B cell (primary cell): ENCODE data around the gene KIF1A. TPM values are rescaled to one million over a fixed set of nuclear protein-coding genes. Genes with fewer than 3 reads are reported as not detected.

ENCODE experiments used
- ATAC-seq: fragments of 200-7000 bp; cut with Tn5 transposase; one replicate; pipeline ENCODE4 v1.10.0; 2021; ENCODE audit warnings: low read depth, mild to moderate bottlenecking, moderate number of reproducible peaks, moderate library complexity
- CTCF ChIA-PET: fragments of 350-600 bp; sonication (Branson Sonifier 250); formaldehyde crosslinking; loops from one replicate; lab custom pipeline; 2021; ENCODE audit warnings: antibody characterized with exemption, inconsistent platforms; lab: Charles Lee
- POLR2A ChIA-PET: fragments of 350-600 bp; sonication (Branson Sonifier 250); formaldehyde crosslinking; loops from one replicate; lab custom pipeline; 2021; ENCODE audit warnings: antibody characterized with exemption; lab: Charles Lee
- DNase-seq: peaks from one replicate; pipeline ENCODE4 v3.0.0; 2013
- H2AFZ ChIP-seq: 2 replicates; pipeline ENCODE4 v1.6.1; 2012; ENCODE audit warnings: mild to moderate bottlenecking, low read depth, low read length; ENCODE audit not compliant: insufficient read depth, poor library complexity, severe bottlenecking
- H3K27ac ChIP-seq, 2 donors: 1 replicate in 1 of 2; 2 replicates in 1 of 2; pipeline ENCODE4 v1.5.1; 2012 to 2013; ENCODE audit warnings: low read length in 2 of 2, mild to moderate bottlenecking in 2 of 2, moderate library complexity in 1 of 2
- H3K27me3 ChIP-seq, 4 experiments: fragments of 200-600 bp in 1 of 4; sonication (generic) in 1 of 4; replicated peaks in 1 of 4; 1 replicate in 2 of 4; 2 replicates in 2 of 4; pipeline versions ENCODE4 v1.6.1 to v1.7.0; 2013 to 2016; ENCODE audit warnings: low read length in 3 of 4, mild to moderate bottlenecking in 2 of 4, mixed read lengths in 1 of 4, moderate library complexity in 1 of 4; ENCODE audit not compliant: insufficient read depth in 4 of 4, control insufficient read depth in 3 of 4; ENCODE audit errors: control extremely low read depth in 1 of 4
- H3K36me3 ChIP-seq, 2 experiments: replicated peaks in 1 of 2; 1 replicate in 1 of 2; 2 replicates in 1 of 2; pipeline versions ENCODE4 v1.6.1 to v1.7.1; 2013; ENCODE audit warnings: low read length in 1 of 2; ENCODE audit not compliant: insufficient read depth in 2 of 2, control insufficient read depth in 1 of 2; ENCODE audit errors: control extremely low read depth in 1 of 2, extremely low read depth in 1 of 2
- H3K4me1 ChIP-seq, 2 donors: fragments of 200-600 bp in 1 of 2; sonication (generic) in 1 of 2; 1 replicate in 1 of 2; 2 replicates in 1 of 2; pipeline versions ENCODE4 v1.5.1 to v1.6.1; 2013 to 2017; ENCODE audit warnings: low read length in 2 of 2; ENCODE audit not compliant: control insufficient read depth in 2 of 2, insufficient read depth in 2 of 2
- H3K4me2 ChIP-seq: replicated peaks from 2 replicates; pipeline ENCODE3; 2012; ENCODE audit warnings: mild to moderate bottlenecking, low read depth, low read length; ENCODE audit not compliant: poor library complexity, severe bottlenecking
- H3K4me3 ChIP-seq, 5 experiments: fragments of 200-600 bp in 1 of 5; sonication (generic) in 1 of 5; 1 replicate in 3 of 5; 2 replicates in 2 of 5; pipeline versions ENCODE4 v1.5.1 to v1.7.0; 2011 to 2016; ENCODE audit warnings: low read length in 4 of 5, mild to moderate bottlenecking in 4 of 5, low read depth in 2 of 5, control low read depth in 1 of 5, moderate library complexity in 1 of 5; ENCODE audit not compliant: insufficient read depth in 1 of 5; ENCODE audit errors: control extremely low read depth in 1 of 5, extremely low read depth in 1 of 5
- H3K79me2 ChIP-seq: fragments of 200-600 bp; sonication (generic); one replicate; pipeline ENCODE4 v1.6.0; 2016; ENCODE audit warnings: low read length; ENCODE audit not compliant: control insufficient read depth, insufficient read depth
- H3K9ac ChIP-seq: fragments of 200-600 bp; sonication (generic); 2 replicates; pipeline ENCODE4 v1.6.1; 2017; ENCODE audit warnings: mild to moderate bottlenecking, low read length, moderate library complexity
- H3K9me3 ChIP-seq, 3 donors: one replicate each; pipeline versions ENCODE4 v1.6.1 to v1.7.1; 2013; ENCODE audit warnings: low read length in 2 of 3; ENCODE audit not compliant: control insufficient read depth in 2 of 3, insufficient read depth in 1 of 3; ENCODE audit errors: control extremely low read depth in 1 of 3
- H4K20me1 ChIP-seq: 2 replicates; pipeline ENCODE4 v1.6.0; 2012; ENCODE audit warnings: mild to moderate bottlenecking, low read length; ENCODE audit not compliant: insufficient read depth, control insufficient read depth, poor library complexity, severe bottlenecking
- H3K27ac Mint-ChIP-seq: one replicate; pipeline ENCODE4 v1.8.0; 2021; ENCODE audit warnings: mixed read lengths
- H3K27me3 Mint-ChIP-seq: one replicate; pipeline ENCODE4 v1.8.0; 2021; ENCODE audit warnings: mixed read lengths
- H3K4me1 Mint-ChIP-seq: one replicate; pipeline ENCODE4 v1.8.0; 2021; ENCODE audit warnings: mixed read lengths
- H3K4me3 Mint-ChIP-seq: one replicate; pipeline ENCODE4 v1.8.0; 2021; ENCODE audit warnings: mixed read lengths
- H3K9me3 Mint-ChIP-seq: one replicate; pipeline ENCODE4 v1.8.0; 2022; ENCODE audit warnings: mixed read lengths; ENCODE audit not compliant: insufficient read depth
- CTCF ChIP-seq: fragments of 200-600 bp; IDR thresholded peaks from one replicate; pipeline ENCODE4 v1.8.0; 2022; ENCODE audit warnings: antibody characterized with exemption, mild to moderate bottlenecking
- EZH2 ChIP-seq: IDR thresholded peaks from 2 replicates; pipeline ENCODE4 v1.6.1; 2012; ENCODE audit warnings: borderline replicate concordance, low read depth, mild to moderate bottlenecking, moderate library complexity, low read length; ENCODE audit not compliant: insufficient read depth, poor library complexity, severe bottlenecking
- WGBS: methylation state at CpG from one replicate; pipeline ENCODE4 v1.1.5; 2013; ENCODE audit warnings: missing lambda C conversion rate; ENCODE audit not compliant: insufficient coverage; 5-methylcytosine and 5-hydroxymethylcytosine counted together
- intact Hi-C: fragments of 100-400 bp; cut with micrococcal nuclease; formaldehyde crosslinking; loops from one replicate; pipeline ENCODE4 v1.10.0; 2022
- polyA plus RNA-seq: library from polyadenylated mRNA; depleted of rRNA; stranded (reverse); fragments of >200 nt; gene quantifications from 2 replicates; pipeline ENCODE4 v1.2.3, GENCODE V29; 2012
- total RNA-seq, 2 donors: library from RNA; stranded (reverse); fragments of 120-200 nt in 1 of 2; gene quantifications; 1 replicate in 1 of 2; 2 replicates in 1 of 2; pipeline versions ENCODE4 v1.2.3 to v1.2.4, GENCODE V29; 2013 to 2022

The KIF1A gene
- total and polyA plus RNA-seq, 2 donors (not counting 1 experiment from before 2014, with no cell fraction given) = not detected

DNA sequence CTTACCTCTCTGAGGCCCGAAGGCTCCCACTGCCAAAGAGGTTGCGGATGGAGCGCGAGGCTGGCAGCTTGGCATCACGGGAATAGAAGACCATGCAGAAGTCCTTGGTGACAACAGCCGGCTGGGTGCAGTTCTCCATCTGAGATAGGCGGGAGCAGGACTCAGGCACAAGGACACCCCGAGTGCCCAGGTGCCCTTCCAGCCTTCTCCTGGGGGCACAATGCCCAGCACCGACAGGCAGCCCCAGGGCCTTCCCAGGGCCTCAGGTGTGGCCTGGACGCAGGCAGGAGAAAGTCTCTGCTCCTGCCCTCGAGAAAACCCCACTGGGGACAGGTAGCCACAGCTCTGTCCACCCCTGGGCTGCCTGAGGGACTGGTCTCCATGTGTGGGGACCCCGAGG, 94.8 kb downstream of the KIF1A start:
- DNase-seq (no peak), ATAC-seq (no peak)
- CTCF ChIA-PET = no interaction called here
- H3K79me2 ChIP-seq = no peaks in the 10 kb centered on the region
- no peaks in the 10 kb centered on the region for H3K9me3 ChIP-seq
- H3K4me1 ChIP-seq = no peaks in the 10 kb centered on the region
- Mint-ChIP-seq H3K27me3 (peaks cover 7% of the 10 kb centered on the region), H3K4me3 (no peak overlapping the region), H3K27ac (no peak overlapping the region), H3K4me1 (no peaks in the 10 kb centered on the region), H3K9me3 (no peaks in the 10 kb centered on the region)
- no peak overlapping the region for H2AFZ ChIP-seq
- WGBS = 85% methylated on average over 12 of the region's 12 CpGs
- H3K27ac ChIP-seq = no peak overlapping the region
- H3K4me3 ChIP-seq = no peak overlapping the region
- H3K27me3 ChIP-seq = peaks cover 0 to 7% (median 0%) of the 10 kb centered on the region in 4 experiments
- POLR2A ChIA-PET = no interaction called here
- no peak overlapping the region for H3K9ac ChIP-seq
- no peaks in the 10 kb centered on the region for H3K36me3 ChIP-seq
- intact Hi-C loops = no loop called here
- no peaks in the 10 kb centered on the region for H4K20me1 ChIP-seq
- no peak overlapping the region for H3K4me2 ChIP-seq
- TF ChIP-seq EZH2 (no peak), CTCF (no peak)

DNA sequence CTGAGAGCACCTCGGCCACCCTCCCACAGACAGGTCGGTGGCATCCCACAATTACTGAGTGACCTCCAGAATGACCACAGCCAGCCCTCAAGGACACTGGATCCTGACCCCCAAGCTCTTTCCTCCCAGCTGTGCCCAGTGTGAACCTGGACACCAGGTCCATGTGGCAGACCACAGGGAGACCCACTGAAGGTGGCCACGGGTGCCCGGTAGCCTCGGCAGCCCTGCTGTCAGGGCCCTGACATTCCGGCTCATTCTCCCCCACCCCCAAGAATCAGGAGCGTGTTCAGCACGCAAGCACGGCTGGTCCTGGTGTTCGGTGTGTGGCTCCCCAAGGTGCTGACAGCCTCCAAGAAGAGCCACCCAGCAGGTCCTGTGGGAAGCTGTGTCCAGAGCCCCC, 95.6 kb downstream of the KIF1A start:
- no peaks in the 10 kb centered on the region for H3K36me3 ChIP-seq
- Mint-ChIP-seq H3K27me3 (peaks cover 7% of the 10 kb centered on the region), H3K4me1 (no peaks in the 10 kb centered on the region), H3K27ac (no peak overlapping the region), H3K4me3 (no peak overlapping the region), H3K9me3 (no peaks in the 10 kb centered on the region)
- no peak for DNase-seq
- H4K20me1 ChIP-seq = no peaks in the 10 kb centered on the region
- no peak overlapping the region for H2AFZ ChIP-seq
- no peak overlapping the region for H3K27ac ChIP-seq
- ChIA-PET CTCF (no interaction called here), POLR2A (no interaction called here)
- TF ChIP-seq CTCF (no peak), EZH2 (no peak)
- no peaks in the 10 kb centered on the region for H3K79me2 ChIP-seq
- 97% methylated on average over 10 of the region's 10 CpGs for WGBS
- intact Hi-C loops = no loop called here
- H3K4me3 ChIP-seq = no peak overlapping the region
- H3K4me1 ChIP-seq = no peaks in the 10 kb centered on the region
- H3K9me3 ChIP-seq = no peaks in the 10 kb centered on the region
- H3K4me2 ChIP-seq = no peak overlapping the region
- H3K9ac ChIP-seq = no peak overlapping the region
- no peak for ATAC-seq
- peaks cover 0 to 3% (median 0%) of the 10 kb centered on the region in 4 experiments for H3K27me3 ChIP-seq
